ENCODE measurements around the gene TCTN3.
"Not testable (repeated sequence)": the region's sequence is repeated elsewhere in the genome, so short reads cannot be mapped to it uniquely, and the experiment has no call there.

TCTN3 gene, protein sequence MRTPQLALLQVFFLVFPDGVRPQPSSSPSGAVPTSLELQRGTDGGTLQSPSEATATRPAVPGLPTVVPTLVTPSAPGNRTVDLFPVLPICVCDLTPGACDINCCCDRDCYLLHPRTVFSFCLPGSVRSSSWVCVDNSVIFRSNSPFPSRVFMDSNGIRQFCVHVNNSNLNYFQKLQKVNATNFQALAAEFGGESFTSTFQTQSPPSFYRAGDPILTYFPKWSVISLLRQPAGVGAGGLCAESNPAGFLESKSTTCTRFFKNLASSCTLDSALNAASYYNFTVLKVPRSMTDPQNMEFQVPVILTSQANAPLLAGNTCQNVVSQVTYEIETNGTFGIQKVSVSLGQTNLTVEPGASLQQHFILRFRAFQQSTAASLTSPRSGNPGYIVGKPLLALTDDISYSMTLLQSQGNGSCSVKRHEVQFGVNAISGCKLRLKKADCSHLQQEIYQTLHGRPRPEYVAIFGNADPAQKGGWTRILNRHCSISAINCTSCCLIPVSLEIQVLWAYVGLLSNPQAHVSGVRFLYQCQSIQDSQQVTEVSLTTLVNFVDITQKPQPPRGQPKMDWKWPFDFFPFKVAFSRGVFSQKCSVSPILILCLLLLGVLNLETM

DNA sequence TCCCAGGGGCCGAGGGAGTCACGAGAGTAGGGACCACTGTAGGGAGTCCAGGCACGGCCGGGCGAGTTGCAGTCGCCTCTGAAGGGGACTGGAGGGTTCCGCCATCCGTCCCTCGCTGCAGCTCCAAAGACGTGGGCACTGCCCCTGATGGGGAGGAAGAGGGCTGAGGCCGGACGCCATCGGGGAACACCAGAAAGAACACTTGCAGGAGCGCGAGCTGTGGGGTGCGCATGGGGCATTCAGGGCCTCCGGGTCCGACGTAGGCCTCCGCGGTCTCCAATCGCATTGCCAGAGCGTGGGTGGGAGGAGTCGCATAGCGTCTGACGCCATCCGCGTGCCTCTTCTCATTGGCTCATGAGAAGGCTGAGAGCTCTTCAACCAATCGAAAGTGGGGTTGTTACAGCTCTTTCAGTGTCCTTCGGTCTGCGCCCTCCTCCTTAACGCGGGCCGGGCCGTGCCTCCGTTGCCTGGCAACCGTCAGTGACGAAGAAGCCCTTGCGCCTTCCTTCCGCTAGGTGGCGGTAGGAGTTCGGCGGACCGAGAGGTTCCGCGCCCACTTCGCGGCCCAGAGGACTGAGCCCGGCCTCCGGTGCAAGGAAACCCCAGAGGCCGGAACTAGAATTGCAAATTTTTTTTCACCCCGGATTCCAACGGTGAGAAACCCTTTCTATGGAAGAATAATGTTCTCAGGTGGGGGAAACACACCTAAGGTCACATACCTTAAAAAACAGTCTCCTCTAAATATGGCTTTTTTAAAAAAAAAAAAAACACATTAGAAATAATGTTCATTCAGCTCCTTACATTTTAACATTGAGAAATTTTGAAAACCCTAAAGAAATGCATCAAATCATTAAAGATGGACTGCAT is at the start of gene TCTN3:
Gene TCTN3 (minus strand): TSS at position 260 of the 867 bp plus-strand sequence. CDS start 28 bp downstream, at position 232.
- peak; percentile 99 for DNase-seq (ENCODE audit: low read depth, low spot score)

DNA sequence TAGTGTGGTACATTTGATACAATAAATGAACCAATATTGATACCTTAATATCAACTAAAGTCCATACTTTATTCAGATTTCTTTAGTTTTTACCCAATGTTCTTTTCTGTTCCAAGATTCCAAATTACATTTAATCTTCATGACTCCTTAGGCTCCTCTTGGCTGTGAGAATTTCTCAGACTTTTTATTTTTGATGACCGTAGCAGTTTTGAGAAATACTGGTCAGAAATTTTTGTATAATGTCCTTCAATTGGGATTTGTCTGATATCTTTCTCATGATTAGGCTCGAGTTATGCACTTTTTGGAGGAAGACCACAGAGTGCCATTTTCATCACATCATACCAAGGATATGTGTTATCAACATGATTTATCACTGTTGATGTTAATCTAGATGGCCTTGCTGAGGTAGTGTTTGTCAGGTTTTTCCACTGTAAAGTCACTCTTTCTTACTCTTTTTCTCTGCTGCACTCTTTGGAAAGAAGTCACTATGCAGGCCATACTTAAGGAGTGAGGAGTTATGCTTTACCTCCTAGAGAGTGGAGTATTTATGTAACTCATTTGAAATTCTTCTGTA is 49.3 kb upstream of the TCTN3 start:
- DNase-seq (ENCODE audit: low read depth, low spot score), result no peak

GRCh38 chr10:95742485-95742884 is 48.8 kb upstream of the TCTN3 start:
- no peak for DNase-seq (ENCODE audit: low read depth, low spot score)

- no peak for DNase-seq (ENCODE audit: low read depth, low spot score)
Observed at GRCh38 chr10:95741807-95742467, 48.2 kb upstream of the TCTN3 start.

- no peak for DNase-seq (ENCODE audit: low read depth, low spot score)
Observed at GRCh38 chr10:95739056-95739455, 45.3 kb upstream of the TCTN3 start.

DNA sequence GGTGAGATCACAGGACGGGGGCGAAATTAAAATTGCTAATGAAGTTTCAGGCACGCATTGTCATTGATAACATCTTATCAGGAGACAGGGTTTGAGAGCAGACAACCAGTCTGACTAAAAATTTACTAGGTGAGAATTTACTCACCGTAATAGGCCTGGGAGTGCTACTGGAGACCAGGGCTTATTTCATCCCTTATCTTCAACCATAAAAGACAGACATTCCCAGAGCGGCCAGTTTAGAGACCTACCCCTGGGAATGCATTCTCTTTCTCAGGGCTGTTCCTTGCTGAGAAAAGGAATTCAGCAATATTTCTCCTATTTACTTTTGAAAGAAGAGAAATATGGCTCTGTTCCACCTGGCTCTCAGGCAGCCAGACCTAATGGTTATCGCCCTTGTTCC is 39.2 kb upstream of the TCTN3 start:
- DNase-seq (ENCODE audit: low read depth, low spot score), result not testable (repeated sequence)

GRCh38 chr10:95730233-95730632 is 36.5 kb upstream of the TCTN3 start:
- no peak for DNase-seq (ENCODE audit: low read depth, low spot score)

GRCh38 chr10:95729323-95730055 is 35.8 kb upstream of the TCTN3 start:
- no peak for DNase-seq (ENCODE audit: low read depth, low spot score)

GRCh38 chr10:95728526-95728925 is 34.8 kb upstream of the TCTN3 start:
- no peak for DNase-seq (ENCODE audit: low read depth, low spot score)

DNA sequence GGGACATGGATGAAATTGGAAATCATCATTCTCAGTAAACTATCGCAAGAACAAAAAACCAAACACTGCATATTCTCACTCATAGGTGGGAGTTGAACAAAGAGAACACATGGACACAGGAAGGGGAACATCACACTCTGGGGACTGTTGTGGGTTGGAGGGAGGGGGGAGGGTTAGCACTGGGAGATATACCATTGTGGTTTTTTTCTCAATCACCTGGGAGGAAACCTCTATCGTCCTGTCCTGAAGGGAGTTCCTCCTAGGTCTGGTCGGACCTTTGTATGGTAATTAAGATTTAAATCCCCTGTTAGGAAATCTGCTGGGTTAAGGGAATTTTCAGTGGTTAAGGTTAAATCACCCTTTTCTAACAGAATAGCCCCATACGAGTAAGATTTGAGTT is 28.8 kb upstream of the TCTN3 start:
- DNase-seq (ENCODE audit: low read depth, low spot score), result not testable (repeated sequence)

- not testable (repeated sequence) for DNase-seq (ENCODE audit: low read depth, low spot score)
Observed at GRCh38 chr10:95720745-95721144, 27.0 kb upstream of the TCTN3 start.

GRCh38 chr10:95716866-95717265 is 23.1 kb upstream of the TCTN3 start:
- no peak for DNase-seq (ENCODE audit: low read depth, low spot score)

DNA sequence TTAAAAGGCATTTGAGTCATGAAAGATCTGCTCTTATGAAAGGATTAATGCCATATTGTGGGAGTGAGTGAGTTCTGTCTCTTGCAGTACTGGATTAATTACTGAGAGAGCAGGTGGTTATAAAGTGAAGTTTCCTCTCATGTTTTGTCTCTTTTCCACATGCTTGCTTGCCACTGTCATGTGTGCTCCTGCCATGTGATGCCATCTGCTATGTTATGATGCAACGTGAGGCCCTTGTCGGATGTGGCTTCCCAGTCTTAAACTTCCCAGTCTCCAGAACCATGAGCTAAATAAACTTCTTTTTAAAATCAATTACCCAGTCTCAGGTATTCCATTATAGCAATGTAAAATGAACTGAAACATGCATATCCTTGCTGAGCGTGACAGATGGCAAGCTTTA is 22.7 kb upstream of the TCTN3 start:
- no peak for DNase-seq (ENCODE audit: low read depth, low spot score)

- DNase-seq (ENCODE audit: low read depth, low spot score), result no peak
Observed at GRCh38 chr10:95711492-95711891, 17.8 kb upstream of the TCTN3 start.

- no peak for DNase-seq (ENCODE audit: low read depth, low spot score)
Observed at GRCh38 chr10:95706990-95707389, 13.3 kb upstream of the TCTN3 start.

DNA sequence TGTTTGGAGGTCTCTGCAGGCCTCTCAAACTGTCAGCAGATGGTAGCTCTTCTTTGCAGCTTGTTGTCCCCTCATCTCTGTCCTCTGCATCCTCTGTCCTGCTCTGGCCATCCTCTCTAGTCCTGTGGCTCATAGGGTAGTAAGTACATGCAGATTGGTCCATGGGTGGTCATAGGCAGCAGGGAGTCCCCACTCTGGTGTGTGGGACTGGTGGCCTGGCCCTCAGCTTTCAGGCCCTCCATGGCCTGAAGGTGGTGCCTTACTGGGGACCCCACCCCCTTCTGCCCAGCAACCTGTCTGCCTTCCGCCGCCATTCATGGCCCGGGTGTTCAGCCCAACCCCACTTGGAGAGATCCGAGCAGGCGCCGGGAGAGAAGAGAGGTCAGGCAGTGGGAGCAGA is 12.8 kb upstream of the TCTN3 start:
- no peak for DNase-seq (ENCODE audit: low read depth, low spot score)

- no peak for DNase-seq (ENCODE audit: low read depth, low spot score)
Observed at GRCh38 chr10:95698415-95698814, 4.7 kb upstream of the TCTN3 start.

- DNase-seq (ENCODE audit: low read depth, low spot score), result no peak
Observed at GRCh38 chr10:95697429-95697828, 3.7 kb upstream of the TCTN3 start.

DNA sequence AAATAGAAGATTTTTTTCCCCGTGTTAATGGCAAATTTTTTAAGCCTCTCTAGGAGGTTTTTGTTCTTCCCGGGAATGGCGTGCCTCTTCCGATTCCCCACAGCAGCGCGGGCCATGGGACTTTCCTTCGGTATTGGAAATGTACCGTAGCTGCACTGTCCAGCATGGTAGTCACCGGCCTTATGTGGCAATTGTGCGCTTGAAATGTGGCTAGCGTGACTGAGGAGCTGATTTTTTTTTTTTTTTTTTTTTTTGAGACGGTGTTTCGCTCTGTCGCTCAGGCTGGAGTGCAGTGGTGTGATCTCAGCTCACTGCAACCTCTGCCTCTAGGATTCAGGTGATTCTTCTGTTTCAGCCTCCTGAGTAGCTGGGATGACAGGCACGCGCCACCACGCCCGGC is 938 bp upstream of the TCTN3 start:
- DNase-seq (ENCODE audit: low read depth, low spot score), result no peak

GRCh38 chr10:95693071-95693667 is 558 bp downstream of the TCTN3 start:
- no peak for DNase-seq (ENCODE audit: low read depth, low spot score)

All from iPS DF 19.7 (cell line).